Keratinocyte (primary cell): ENCODE results near the gene MBLAC1. TPM values are rescaled to one million over a fixed set of nuclear protein-coding genes. Genes with fewer than 3 reads are reported as not detected.

Source experiments
- DNase-seq: peaks from one replicate; pipeline ENCODE4 v3.0.0-alpha.2; 2011; ENCODE audit warnings: low read depth, missing footprints, low spot score
- FAIRE-seq: peaks from 2 replicates; lab custom pipeline; 2011; peaks lifted over from hg19 to GRCh38; lab: Jason Lieb, UNC
- H2AFZ ChIP-seq: 2 replicates; pipeline ENCODE4 v1.6.0; 2012; ENCODE audit warnings: low read length, control low read depth, inconsistent platforms; ENCODE audit not compliant: control insufficient read depth
- H3K27ac ChIP-seq: 2 replicates; pipeline ENCODE4 v1.5.1; 2011; ENCODE audit warnings: low read length; ENCODE audit not compliant: control insufficient read depth, insufficient read depth
- H3K27me3 ChIP-seq: 3 replicates; pipeline ENCODE4 v1.6.0; 2011; ENCODE audit warnings: low read length; ENCODE audit not compliant: control insufficient read depth, insufficient read depth; ENCODE audit errors: extremely low read depth
- H3K36me3 ChIP-seq, 2 experiments: 2 replicates in 1 of 2; 3 replicates in 1 of 2; pipeline ENCODE4 v1.5.1; 2011; ENCODE audit warnings: low read length in 2 of 2, mild to moderate bottlenecking in 1 of 2; ENCODE audit not compliant: control insufficient read depth in 2 of 2, insufficient read depth in 2 of 2; ENCODE audit errors: extremely low read depth in 1 of 2
- H3K4me1 ChIP-seq: 3 replicates; pipeline ENCODE4 v1.5.1; 2011; ENCODE audit warnings: low read length; ENCODE audit not compliant: control insufficient read depth, insufficient read depth; ENCODE audit errors: extremely low read depth
- H3K4me2 ChIP-seq: 3 replicates; pipeline ENCODE4 v1.6.0; 2011; ENCODE audit warnings: low read depth, low read length; ENCODE audit not compliant: control insufficient read depth, insufficient read depth; ENCODE audit errors: extremely low read depth
- H3K4me3 ChIP-seq, 3 experiments: fragments of 200-600 bp in 1 of 3; sonication (generic) in 1 of 3; 2 replicates in 2 of 3; 3 replicates in 1 of 3; pipeline ENCODE4 v1.5.1; 2011 to 2016; ENCODE audit warnings: low read length in 3 of 3, mild to moderate bottlenecking in 3 of 3, control low read depth in 2 of 3, inconsistent platforms in 1 of 3, low read depth in 1 of 3, mixed read lengths in 1 of 3, mixed run types in 1 of 3, moderate library complexity in 1 of 3; ENCODE audit not compliant: control insufficient read depth in 2 of 3, insufficient read depth in 2 of 3; ENCODE audit errors: extremely low read depth in 1 of 3
- H3K79me2 ChIP-seq: 2 replicates; pipeline ENCODE4 v1.6.0; 2012; ENCODE audit warnings: low read length; ENCODE audit not compliant: control insufficient read depth, insufficient read depth
- H3K9ac ChIP-seq: 3 replicates; pipeline ENCODE4 v1.6.0; 2011; ENCODE audit warnings: low read length; ENCODE audit not compliant: control insufficient read depth, insufficient read depth; ENCODE audit errors: extremely low read depth
- H3K9me1 ChIP-seq: 3 replicates; pipeline ENCODE4 v1.6.0; 2011; ENCODE audit warnings: low read length; ENCODE audit not compliant: control insufficient read depth, insufficient read depth; ENCODE audit errors: extremely low read depth
- H3K9me3 ChIP-seq: 2 replicates; pipeline ENCODE4 v1.5.1; 2012; ENCODE audit warnings: low read depth, low read length; ENCODE audit not compliant: control insufficient read depth
- H4K20me1 ChIP-seq: 3 replicates; pipeline ENCODE4 v1.6.0; 2011; ENCODE audit warnings: low read length; ENCODE audit not compliant: control insufficient read depth, insufficient read depth; ENCODE audit errors: extremely low read depth
- CTCF ChIP-seq, 3 experiments: IDR thresholded peaks in 1 of 3; conservative IDR thresholded peaks in 1 of 3; optimal IDR thresholded peaks in 1 of 3; 2 replicates in 2 of 3; 3 replicates in 1 of 3; pipeline versions ENCODE3 to v1.5.1; 2011; ENCODE audit warnings: low read length in 3 of 3, mild to moderate bottlenecking in 3 of 3, moderate library complexity in 2 of 3, control low read depth in 1 of 3, inconsistent platforms in 1 of 3; ENCODE audit not compliant: insufficient read depth in 2 of 3; ENCODE audit errors: extremely low read depth in 1 of 3
- EZH2 ChIP-seq: IDR thresholded peaks from one replicate; pipeline ENCODE4 v1.6.1; 2012; ENCODE audit warnings: inconsistent platforms, mild to moderate bottlenecking, low read length, moderate library complexity
- dilution Hi-C: fragments of 300-500 bp; cut with MboI; formaldehyde crosslinking; loops from one replicate; pipeline ENCODE4 v1.7.0; 2020; ENCODE audit warnings: low sequenced_read_pairs; ENCODE audit not compliant: extremely low pct_ligation_motif_present
- polyA plus RNA-seq, 5 experiments: library from polyadenylated mRNA; depleted of rRNA in 3 of 5; stranded (reverse) in 3 of 5; stranded (forward) in 1 of 5; unstranded in 1 of 5; fragments of >200 nt; gene quantifications; 1 replicate in 1 of 5; 2 replicates in 3 of 5; 3 replicates in 1 of 5; pipeline versions ENCODE4 v1.2.1 to v1.2.3, GENCODE V29; 2011 to 2012; ENCODE audit warnings: missing spikeins in 2 of 5, low read depth in 1 of 5, low replicate concordance in 1 of 5

The MBLAC1 gene
- polyA plus RNA-seq, 1 donor (not counting 4 experiments of a cell fraction or from before 2014, with no cell fraction given) = 0.21 TPM

- H3K79me2 ChIP-seq = peaks cover 28% of the 10 kb centered on the region
- no peak overlapping the region for H3K9ac ChIP-seq
- H3K36me3 ChIP-seq = peaks cover 52 to 66% of the 10 kb centered on the region in 2 experiments
These were observed 33.3 kb upstream of the MBLAC1 start for GRCh38 chr7:100093498-100093897.

DNA sequence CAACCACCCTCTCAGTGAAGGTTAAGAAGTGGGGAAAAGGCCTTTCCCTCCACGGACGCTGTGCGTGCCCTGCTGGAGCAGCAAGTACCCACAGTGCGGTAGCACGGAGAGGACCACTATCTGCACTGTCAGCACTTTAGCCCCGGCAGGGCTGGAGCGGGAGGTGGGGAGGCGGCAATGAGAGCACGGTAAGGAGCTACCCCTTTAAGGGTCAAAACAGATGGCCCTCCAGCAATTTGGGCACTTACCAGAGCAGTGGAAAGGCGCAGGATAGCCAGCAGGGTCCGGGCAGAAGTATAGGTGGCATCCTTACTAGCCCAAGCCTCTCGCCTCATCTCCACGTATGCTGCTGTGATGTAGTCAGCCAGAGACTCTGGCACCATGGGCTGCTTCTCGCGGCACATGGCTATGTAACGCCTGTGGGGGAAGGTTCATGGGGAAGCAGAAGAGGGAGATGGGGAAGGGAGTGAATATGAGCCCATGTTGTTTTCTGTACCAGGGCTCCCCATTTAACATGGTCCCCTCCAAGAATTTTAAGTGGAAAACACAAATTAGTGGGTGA lies 32.8 kb upstream of the MBLAC1 start:
- no peak for FAIRE-seq
- peaks cover 30% of the 10 kb centered on the region for H3K79me2 ChIP-seq
- dilution Hi-C loops = no loop called here

More at GRCh38 chr7:100093498-100093897, 33.3 kb upstream of the MBLAC1 start:
- Histone ChIP-seq H3K4me3 (no peak overlapping the region), H3K9me1 (no peaks in the 10 kb centered on the region), H3K27me3 (no peaks in the 10 kb centered on the region), H3K4me2 (no peak overlapping the region), H3K9me3 (no peaks in the 10 kb centered on the region), H4K20me1 (peaks cover 6% of the 10 kb centered on the region), H3K4me1 (peaks cover 8% of the 10 kb centered on the region), H3K27ac (no peak overlapping the region), H2AFZ (no peak overlapping the region)
- TF ChIP-seq EZH2 (no peak), CTCF (optimal IDR thresholded peaks at IDR 0.05 in 1 of 3, IDR thresholded peaks at IDR 0.05 in 1 of 3, conservative IDR thresholded peaks at IDR 0.05 in 1 of 3; ENCODE audit: extremely low read depth in 1 of 3, insufficient read depth in 2 of 3, low read length in 3 of 3) (no peak)
- DNase-seq (no peak), FAIRE-seq (no peak)
- dilution Hi-C loops = no loop called here

More for the DNA sequence above, 32.8 kb upstream of the MBLAC1 start:
- H4K20me1 ChIP-seq = peaks cover 6% of the 10 kb centered on the region
- peaks cover 56 to 71% of the 10 kb centered on the region in 2 experiments for H3K36me3 ChIP-seq
- no peak overlapping the region for H2AFZ ChIP-seq
- no peaks in the 10 kb centered on the region for H3K27me3 ChIP-seq
- no peaks in the 10 kb centered on the region for H3K9me3 ChIP-seq
- no peak for DNase-seq
- TF ChIP-seq EZH2 (no peak), CTCF (optimal IDR thresholded peaks at IDR 0.05 in 1 of 3, IDR thresholded peaks at IDR 0.05 in 1 of 3, conservative IDR thresholded peaks at IDR 0.05 in 1 of 3; ENCODE audit: extremely low read depth in 1 of 3, insufficient read depth in 2 of 3, low read length in 3 of 3) (no peak)
- peaks cover 6% of the 10 kb centered on the region for H3K4me1 ChIP-seq
- no peak overlapping the region for H3K4me3 ChIP-seq
- no peaks in the 10 kb centered on the region for H3K9me1 ChIP-seq
- H3K9ac ChIP-seq = no peak overlapping the region
- H3K27ac ChIP-seq = no peak overlapping the region
- H3K4me2 ChIP-seq = no peak overlapping the region
